Measurements from ENCODE around the gene TCERG1L.

The TCERG1L gene

DNA sequence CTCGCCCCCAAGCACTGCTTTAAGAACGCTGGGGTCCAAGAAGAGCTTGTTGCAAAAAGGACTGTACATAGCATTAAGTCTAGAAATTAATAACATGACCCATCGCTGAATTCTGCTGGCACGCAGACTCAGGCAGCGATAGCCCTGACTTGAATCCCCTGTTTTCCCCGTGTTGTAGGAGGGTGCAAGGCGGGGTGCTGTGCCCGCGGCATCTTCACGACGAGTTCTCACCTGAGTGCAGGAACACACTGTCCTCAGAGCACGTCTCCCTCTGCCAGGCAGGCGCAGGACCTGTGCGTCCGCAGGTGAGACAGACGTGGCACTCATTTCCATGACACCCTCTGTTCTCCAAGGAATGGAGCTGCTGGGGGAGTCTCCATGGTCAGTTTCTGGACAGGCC lies 243.2 kb downstream of the TCERG1L start:
- Histone ChIP-seq H3K36me3 (ENCODE audit: insufficient read depth, low read length) (no peaks in the 10 kb centered on the region), H3K4me1 (ENCODE audit: control insufficient read depth, insufficient read depth, low read length) (no peaks in the 10 kb centered on the region), H3K4me2 (ENCODE audit: low read length) (no peak overlapping the region), H3K9me3 (replicated peaks; ENCODE audit: low read length) (peaks cover 21% of the 10 kb centered on the region), H3K4me3 (ENCODE audit: low read length) (no peak overlapping the region), H3K9ac (ENCODE audit: low read depth, low read length) (no peak overlapping the region), H3K27me3 (ENCODE audit: control insufficient read depth, insufficient read depth, low read length) (no peaks in the 10 kb centered on the region)

DNA sequence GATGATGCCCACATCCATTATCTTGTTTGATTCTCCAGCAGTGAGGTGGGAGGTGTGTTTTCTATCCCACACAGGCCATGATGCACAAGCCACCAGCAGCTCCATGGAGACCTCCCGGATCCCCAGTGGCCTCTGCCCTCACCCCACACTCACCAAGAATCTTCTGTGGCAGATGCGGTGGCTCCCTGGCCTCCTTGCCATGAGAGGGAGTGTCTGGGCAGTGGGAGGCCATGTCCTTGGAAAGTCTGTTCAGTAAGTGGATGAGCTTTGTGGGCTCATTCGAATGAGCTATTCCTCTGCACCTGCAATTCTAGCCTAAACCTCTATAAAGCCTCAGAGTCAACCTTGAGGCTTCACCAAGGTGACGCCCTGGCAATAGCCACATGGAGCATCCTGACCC lies 243.8 kb downstream of the TCERG1L start:
- H3K9me3 ChIP-seq (replicated peaks; ENCODE audit: low read length): peaks cover 20% of the 10 kb centered on the region
- H3K4me1 ChIP-seq (ENCODE audit: control insufficient read depth, insufficient read depth, low read length): no peaks in the 10 kb centered on the region
- no peak overlapping the region for H3K4me3 ChIP-seq (ENCODE audit: low read length)
- H3K9ac ChIP-seq (ENCODE audit: low read depth, low read length): no peak overlapping the region
- no peaks in the 10 kb centered on the region for H3K36me3 ChIP-seq (ENCODE audit: insufficient read depth, low read length)
- no peak overlapping the region for H3K4me2 ChIP-seq (ENCODE audit: low read length)
- no peaks in the 10 kb centered on the region for H3K27me3 ChIP-seq (ENCODE audit: control insufficient read depth, insufficient read depth, low read length)

DNA sequence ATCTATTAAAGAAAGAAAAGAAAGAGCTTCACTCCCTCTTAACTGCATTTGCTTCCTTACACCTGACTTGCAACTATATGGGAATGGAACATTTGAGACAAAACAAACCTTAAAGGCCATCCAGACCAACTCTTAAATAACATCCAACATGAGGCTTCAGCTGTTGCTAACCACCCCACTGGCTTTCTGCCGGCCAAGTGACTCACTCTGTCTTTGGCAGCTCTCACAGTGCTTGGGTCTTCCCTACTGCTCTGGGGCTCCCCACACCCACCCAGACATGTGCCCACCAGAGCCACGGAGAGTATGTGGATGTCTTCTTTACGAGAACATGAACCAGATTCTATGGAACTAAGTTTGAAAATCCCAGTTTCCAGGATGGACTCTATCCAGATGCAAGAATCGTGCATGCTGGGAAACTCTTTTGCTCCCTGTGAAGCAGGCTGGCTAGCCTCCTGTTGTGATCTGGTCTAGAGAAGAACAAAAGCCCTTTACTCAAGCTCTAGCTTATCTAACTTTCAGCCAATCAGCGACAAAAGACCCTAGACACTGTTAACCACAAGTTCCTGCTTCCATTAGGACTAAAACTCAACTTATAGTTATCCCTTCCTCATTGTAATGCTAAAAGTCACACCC lies 245.7 kb downstream of the TCERG1L start:
- Histone ChIP-seq H3K36me3 (ENCODE audit: insufficient read depth, low read length) (no peaks in the 10 kb centered on the region), H3K4me3 (ENCODE audit: low read length) (no peak overlapping the region)

GRCh38 chr10:131063311-131063710 lies 248.2 kb downstream of the TCERG1L start:
- H3K9ac ChIP-seq (ENCODE audit: low read depth, low read length): no peak overlapping the region
- no peaks in the 10 kb centered on the region for H3K4me1 ChIP-seq (ENCODE audit: control insufficient read depth, insufficient read depth, low read length)
- no peaks in the 10 kb centered on the region for H3K36me3 ChIP-seq (ENCODE audit: insufficient read depth, low read length)
- no peaks in the 10 kb centered on the region for H3K27me3 ChIP-seq (ENCODE audit: control insufficient read depth, insufficient read depth, low read length)
- peaks cover 26% of the 10 kb centered on the region for H3K9me3 ChIP-seq (replicated peaks; ENCODE audit: low read length)
- no peak overlapping the region for H3K4me2 ChIP-seq (ENCODE audit: low read length)
- no peak overlapping the region for H3K4me3 ChIP-seq (ENCODE audit: low read length)

More for the DNA sequence above, 245.7 kb downstream of the TCERG1L start:
- H3K9me3 ChIP-seq (replicated peaks; ENCODE audit: low read length): peaks cover 23% of the 10 kb centered on the region
- no peaks in the 10 kb centered on the region for H3K4me1 ChIP-seq (ENCODE audit: control insufficient read depth, insufficient read depth, low read length)
- H3K9ac ChIP-seq (ENCODE audit: low read depth, low read length): no peak overlapping the region
- no peaks in the 10 kb centered on the region for H3K27me3 ChIP-seq (ENCODE audit: control insufficient read depth, insufficient read depth, low read length)
- H3K4me2 ChIP-seq (ENCODE audit: low read length): no peak overlapping the region

GRCh38 chr10:131062621-131063260 lies 248.8 kb downstream of the TCERG1L start:
- H3K36me3 ChIP-seq (ENCODE audit: insufficient read depth, low read length): no peaks in the 10 kb centered on the region
- H3K4me1 ChIP-seq (ENCODE audit: control insufficient read depth, insufficient read depth, low read length): no peaks in the 10 kb centered on the region
- H3K9ac ChIP-seq (ENCODE audit: low read depth, low read length): no peak overlapping the region
- no peak overlapping the region for H3K4me3 ChIP-seq (ENCODE audit: low read length)
- peaks cover 25% of the 10 kb centered on the region for H3K9me3 ChIP-seq (replicated peaks; ENCODE audit: low read length)
- no peak overlapping the region for H3K4me2 ChIP-seq (ENCODE audit: low read length)
- H3K27me3 ChIP-seq (ENCODE audit: control insufficient read depth, insufficient read depth, low read length): no peaks in the 10 kb centered on the region

DNA sequence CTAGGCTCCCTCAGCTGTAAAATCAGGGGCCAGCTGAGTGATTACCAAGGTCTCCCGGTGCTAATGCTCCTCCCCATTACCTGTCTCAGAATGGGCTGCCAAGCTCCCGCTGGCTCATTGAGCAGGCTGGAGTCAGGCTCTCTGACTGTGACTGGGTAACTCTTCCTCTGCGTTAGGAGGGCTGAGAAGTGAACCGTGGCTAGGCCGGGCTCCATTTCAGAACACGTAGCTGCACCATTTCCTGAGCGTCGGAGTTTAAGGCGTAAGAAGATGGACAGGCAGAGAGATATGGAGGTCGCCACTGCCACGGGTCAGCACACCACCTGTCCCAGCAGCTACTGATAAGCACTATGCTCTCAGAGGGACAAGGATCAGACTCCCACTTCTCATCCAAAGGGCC lies 250.3 kb downstream of the TCERG1L start:
- no peak overlapping the region for H3K4me2 ChIP-seq (ENCODE audit: low read length)
- H3K4me3 ChIP-seq (ENCODE audit: low read length): no peak overlapping the region
- no peaks in the 10 kb centered on the region for H3K36me3 ChIP-seq (ENCODE audit: insufficient read depth, low read length)
- H3K9ac ChIP-seq (ENCODE audit: low read depth, low read length): no peak overlapping the region
- peaks cover 20% of the 10 kb centered on the region for H3K9me3 ChIP-seq (replicated peaks; ENCODE audit: low read length)
- no peaks in the 10 kb centered on the region for H3K27me3 ChIP-seq (ENCODE audit: control insufficient read depth, insufficient read depth, low read length)
- H3K4me1 ChIP-seq (ENCODE audit: control insufficient read depth, insufficient read depth, low read length): no peaks in the 10 kb centered on the region

GRCh38 chr10:131059881-131060280 lies 251.6 kb downstream of the TCERG1L start:
- Histone ChIP-seq H3K27me3 (ENCODE audit: control insufficient read depth, insufficient read depth, low read length) (no peaks in the 10 kb centered on the region), H3K4me3 (ENCODE audit: low read length) (no peak overlapping the region), H3K4me2 (ENCODE audit: low read length) (no peak overlapping the region), H3K36me3 (ENCODE audit: insufficient read depth, low read length) (no peaks in the 10 kb centered on the region), H3K9ac (ENCODE audit: low read depth, low read length) (no peak overlapping the region), H3K4me1 (ENCODE audit: control insufficient read depth, insufficient read depth, low read length) (no peaks in the 10 kb centered on the region), H3K9me3 (replicated peaks; ENCODE audit: low read length) (peaks cover 24% of the 10 kb centered on the region)

DNA sequence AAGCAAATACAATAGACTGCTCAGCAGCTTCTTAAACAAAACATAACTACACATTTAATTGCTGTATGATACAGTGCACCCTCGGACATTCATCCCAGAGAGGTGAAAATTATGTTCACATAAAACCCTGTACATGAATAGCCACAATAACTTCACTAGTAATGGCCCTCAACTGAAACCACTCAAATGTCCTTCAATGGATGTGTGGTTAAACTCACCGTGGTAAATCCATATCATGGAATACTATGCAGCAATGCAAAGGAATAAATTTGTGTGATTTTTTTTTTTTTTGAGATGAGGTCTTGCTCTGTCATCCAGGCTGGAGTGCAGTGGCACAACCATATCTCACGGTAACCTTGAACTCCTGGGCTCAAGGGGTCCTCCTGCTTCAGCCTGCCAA lies 252.7 kb downstream of the TCERG1L start:
- no peaks in the 10 kb centered on the region for H3K4me1 ChIP-seq (ENCODE audit: control insufficient read depth, insufficient read depth, low read length)
- no peak overlapping the region for H3K9ac ChIP-seq (ENCODE audit: low read depth, low read length)
- no peaks in the 10 kb centered on the region for H3K36me3 ChIP-seq (ENCODE audit: insufficient read depth, low read length)
- H3K27me3 ChIP-seq (ENCODE audit: control insufficient read depth, insufficient read depth, low read length): no peaks in the 10 kb centered on the region
- peaks cover 23% of the 10 kb centered on the region for H3K9me3 ChIP-seq (replicated peaks; ENCODE audit: low read length)
- no peak overlapping the region for H3K4me2 ChIP-seq (ENCODE audit: low read length)
- no peak overlapping the region for H3K4me3 ChIP-seq (ENCODE audit: low read length)

DNA sequence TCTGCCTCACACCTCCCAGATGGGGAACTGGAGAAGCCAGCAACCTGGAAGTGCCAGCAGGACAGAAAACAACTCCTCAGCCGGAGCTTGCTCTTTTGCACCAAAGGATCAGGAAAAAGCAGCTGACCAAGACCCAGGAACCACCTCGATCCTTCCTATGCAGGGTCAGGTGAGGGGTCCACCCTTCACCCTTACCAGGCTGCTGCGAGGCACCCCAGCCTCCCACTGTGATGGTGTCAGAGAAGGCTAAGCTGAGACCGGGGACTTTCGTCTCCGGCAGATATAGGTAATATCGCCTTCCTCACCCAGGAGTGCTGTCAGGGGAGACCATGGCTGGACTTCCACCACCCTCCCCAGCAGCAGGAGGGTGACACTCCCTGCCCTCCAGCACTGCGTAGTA lies 254.7 kb downstream of the TCERG1L start:
- Histone ChIP-seq H3K4me3 (ENCODE audit: low read length) (no peak overlapping the region), H3K9me3 (replicated peaks; ENCODE audit: low read length) (peaks cover 13% of the 10 kb centered on the region), H3K9ac (ENCODE audit: low read depth, low read length) (no peak overlapping the region), H3K36me3 (ENCODE audit: insufficient read depth, low read length) (no peaks in the 10 kb centered on the region), H3K4me2 (ENCODE audit: low read length) (no peak overlapping the region), H3K27me3 (ENCODE audit: control insufficient read depth, insufficient read depth, low read length) (no peaks in the 10 kb centered on the region), H3K4me1 (ENCODE audit: control insufficient read depth, insufficient read depth, low read length) (no peaks in the 10 kb centered on the region)

- Histone ChIP-seq H3K9me3 (replicated peaks; ENCODE audit: low read length) (peaks cover 16% of the 10 kb centered on the region), H3K4me3 (ENCODE audit: low read length) (no peak overlapping the region), H3K27me3 (ENCODE audit: control insufficient read depth, insufficient read depth, low read length) (no peaks in the 10 kb centered on the region), H3K4me1 (ENCODE audit: control insufficient read depth, insufficient read depth, low read length) (no peaks in the 10 kb centered on the region), H3K4me2 (ENCODE audit: low read length) (no peak overlapping the region), H3K36me3 (ENCODE audit: insufficient read depth, low read length) (no peaks in the 10 kb centered on the region), H3K9ac (ENCODE audit: low read depth, low read length) (no peak overlapping the region)
These were observed 255.4 kb downstream of the TCERG1L start for GRCh38 chr10:131056091-131056579.

GRCh38 chr10:131055437-131055836 lies 256.1 kb downstream of the TCERG1L start:
- Histone ChIP-seq H3K36me3 (ENCODE audit: insufficient read depth, low read length) (no peaks in the 10 kb centered on the region), H3K4me3 (ENCODE audit: low read length) (no peak overlapping the region), H3K9me3 (replicated peaks; ENCODE audit: low read length) (peaks cover 16% of the 10 kb centered on the region), H3K27me3 (ENCODE audit: control insufficient read depth, insufficient read depth, low read length) (no peaks in the 10 kb centered on the region), H3K9ac (ENCODE audit: low read depth, low read length) (no peak overlapping the region), H3K4me1 (ENCODE audit: control insufficient read depth, insufficient read depth, low read length) (no peaks in the 10 kb centered on the region), H3K4me2 (ENCODE audit: low read length) (no peak overlapping the region)

- Histone ChIP-seq H3K36me3 (ENCODE audit: insufficient read depth, low read length) (no peaks in the 10 kb centered on the region), H3K4me1 (ENCODE audit: control insufficient read depth, insufficient read depth, low read length) (no peaks in the 10 kb centered on the region), H3K9ac (ENCODE audit: low read depth, low read length) (no peak overlapping the region), H3K4me3 (ENCODE audit: low read length) (no peak overlapping the region), H3K9me3 (replicated peaks; ENCODE audit: low read length) (peaks cover 13% of the 10 kb centered on the region), H3K4me2 (ENCODE audit: low read length) (no peak overlapping the region), H3K27me3 (ENCODE audit: control insufficient read depth, insufficient read depth, low read length) (no peaks in the 10 kb centered on the region)
These were observed 258.3 kb downstream of the TCERG1L start for GRCh38 chr10:131053192-131053591.
